GM12878 (cell line): Measurements from ENCODE around the gene RELL2. TPM values are rescaled to one million over a fixed set of nuclear protein-coding genes. Genes with fewer than 3 reads are reported as not detected.

ENCODE experiments used
- ATAC-seq: fragments of 200-7000 bp; cut with Tn5 transposase; 3 replicates; pipeline ENCODE4 v1.9.1; 2020; ENCODE audit warnings: mild to moderate bottlenecking, moderate library complexity
- BruUV-seq: library from RNA; stranded (reverse); fragments of 400-500 nt; replicated peaks from 2 replicates; lab custom pipeline; 2021; lab: Mats Ljungman, UMichigan
- CTCF ChIA-PET: fragments of 300-600 bp; sonication (Branson Sonifier 250); formaldehyde crosslinking; extraction: SDS; loops from one replicate; lab custom pipeline; 2021; ENCODE audit warnings: inconsistent platforms; lab: Yijun Ruan, JAX
- POLR2A ChIA-PET: fragments of 350-600 bp; formaldehyde crosslinking; extraction: SDS; loops from one replicate; lab custom pipeline; 2021; ENCODE audit warnings: inconsistent platforms; lab: Charles Lee
- RAD21 ChIA-PET: fragments of 300-600 bp; sonication (Branson Sonifier 250); formaldehyde crosslinking; loops from one replicate; lab custom pipeline; 2023; ENCODE audit warnings: antibody characterized with exemption; ENCODE audit not compliant: unreplicated experiment; lab: Charles Lee
- SMC1A ChIA-PET: fragments of 300-600 bp; sonication (Branson Sonifier 250); formaldehyde crosslinking; loops from one replicate; lab custom pipeline; 2023; ENCODE audit not compliant: unreplicated experiment, uncharacterized antibody; lab: Charles Lee
- DNase-seq: peaks from one replicate; pipeline ENCODE4 v3.0.0-alpha.2; 2011; ENCODE audit warnings: low read depth, low spot score
- FAIRE-seq: peaks from 3 replicates; lab custom pipeline; 2011; peaks lifted over from hg19 to GRCh38; lab: Jason Lieb, UNC
- H2AFZ ChIP-seq: 2 replicates; pipeline ENCODE4 v1.6.0; 2011; ENCODE audit warnings: low read depth, low read length, control low read depth; ENCODE audit not compliant: control insufficient read depth
- H3K27ac ChIP-seq: 2 replicates; pipeline ENCODE4 v1.5.1; 2011; ENCODE audit warnings: control low read depth; ENCODE audit not compliant: control insufficient read depth, insufficient read depth
- H3K27me3 ChIP-seq, 2 experiments: replicated peaks in 1 of 2; 2 replicates each; pipeline versions ENCODE4 v1.6.0 to v1.6.1; 2011; ENCODE audit warnings: low read length in 1 of 2; ENCODE audit not compliant: control insufficient read depth in 2 of 2, insufficient read depth in 2 of 2
- H3K36me3 ChIP-seq, 2 experiments: 2 replicates each; pipeline ENCODE4 v1.5.1; 2011; ENCODE audit warnings: low read length in 1 of 2; ENCODE audit not compliant: control insufficient read depth in 2 of 2, insufficient read depth in 2 of 2
- H3K4me1 ChIP-seq: 2 replicates; pipeline ENCODE4 v1.6.1; 2011; ENCODE audit warnings: mild to moderate bottlenecking, low read length, moderate library complexity, mixed read lengths; ENCODE audit not compliant: control insufficient read depth, insufficient read depth
- H3K4me2 ChIP-seq: 2 replicates; pipeline ENCODE4 v1.6.0; 2011; ENCODE audit warnings: control low read depth; ENCODE audit not compliant: control insufficient read depth, insufficient read depth
- H3K4me3 ChIP-seq: fragments of 200-600 bp; sonication (generic); 2 replicates; pipeline ENCODE4 v1.5.1; 2016
- H3K79me2 ChIP-seq: 2 replicates; pipeline ENCODE4 v1.6.0; 2011; ENCODE audit warnings: low read length; ENCODE audit not compliant: control insufficient read depth, insufficient read depth
- H3K9ac ChIP-seq: 2 replicates; pipeline ENCODE4 v1.8.0; 2011; ENCODE audit warnings: low read length, control low read depth, mixed read lengths; ENCODE audit not compliant: control insufficient read depth, insufficient read depth
- H3K9me3 ChIP-seq: replicated peaks from 3 replicates; pipeline ENCODE4 v1.5.1; 2011; ENCODE audit warnings: mild to moderate bottlenecking, low read length; ENCODE audit not compliant: control insufficient read depth, insufficient read depth
- H4K20me1 ChIP-seq: 2 replicates; pipeline ENCODE4 v1.6.0; 2011; ENCODE audit not compliant: control insufficient read depth, insufficient read depth
- ASH2L ChIP-seq: fragments of 300-600, 200-600 bp; sonication (generic); IDR thresholded peaks from 2 replicates; pipeline ENCODE4 v1.6.1; 2017; ENCODE audit warnings: low read depth, mild to moderate bottlenecking, borderline replicate concordance
- EGR1 ChIP-seq, 2 experiments: IDR thresholded peaks; 1 replicate in 1 of 2; 2 replicates in 1 of 2; pipeline ENCODE4 v1.6.1; 2011 to 2012; ENCODE audit warnings: low read depth in 2 of 2, low read length in 2 of 2, borderline replicate concordance in 1 of 2, mild to moderate bottlenecking in 1 of 2, moderate library complexity in 1 of 2
- FOXK2 ChIP-seq: fragments of 450-650 bp; IDR thresholded peaks from 2 replicates; pipeline ENCODE4 v1.6.1; 2017; ENCODE audit warnings: mild to moderate bottlenecking, moderate library complexity
- HSF1 ChIP-seq: fragments of 150-350 bp; IDR thresholded peaks from 2 replicates; pipeline ENCODE4 v1.6.1; 2014; ENCODE audit warnings: mild to moderate bottlenecking, low read depth, low read length
- MLLT1 ChIP-seq: fragments of 450-650 bp; IDR thresholded peaks from 2 replicates; pipeline ENCODE4 v1.6.1; 2016; ENCODE audit warnings: mild to moderate bottlenecking
- RBBP5 ChIP-seq: fragments of 200-600 bp; sonication (generic); conservative IDR thresholded peaks from 2 replicates; pipeline ENCODE4 v1.6.1; 2016
- ZBED1 ChIP-seq: IDR thresholded peaks from 2 replicates; pipeline ENCODE4 v1.6.1; 2016; ENCODE audit warnings: borderline replicate concordance
- WGBS: methylation state at CpG from one replicate; pipeline ENCODE4 v1.1.6; 2016; ENCODE audit warnings: low lambda C conversion rate; ENCODE audit not compliant: insufficient replicate concordance, insufficient coverage; ENCODE audit errors: missing lambda C conversion rate; 5-methylcytosine and 5-hydroxymethylcytosine counted together
- in situ Hi-C: fragments of 300-500 bp; cut with MboI; formaldehyde crosslinking; loops from 9 replicates; pipeline ENCODE4 v1.14.3; 2018; ENCODE audit warnings: mixed read lengths
- intact Hi-C: fragments of 100-400 bp; cut with micrococcal nuclease; formaldehyde crosslinking; loops from one replicate; pipeline ENCODE4 v1.14.2; 2022; ENCODE audit not compliant: unreplicated experiment
- polyA plus RNA-seq, 11 experiments: library from polyadenylated mRNA; depleted of rRNA in 4 of 11; unstranded in 6 of 11; stranded (reverse) in 5 of 11; fragments of >200 nt; fragmentation: Nextera tagmentation in 4 of 11; fragmentation: Illumina TruSeq in 1 of 11; extraction: Ambion mirVana in 4 of 11; extraction: Trizol in 1 of 11; gene quantifications; 1 replicate in 1 of 11; 2 replicates in 10 of 11; pipeline versions ENCODE4 v1.2.1 to v1.2.3, GENCODE V29; 2011 to 2016; ENCODE audit warnings: inconsistent platforms in 2 of 11, missing spikeins in 2 of 11, low read depth in 1 of 11
- total RNA-seq, 4 experiments: library from RNA; depleted of rRNA in 3 of 4; stranded (reverse); fragments of >200 nt in 3 of 4; fragmentation: Illumina TruSeq in 1 of 4; extraction: Trizol in 1 of 4; gene quantifications; 2 replicates each; pipeline versions ENCODE4 v1.2.1 to v1.2.3, GENCODE V29; 2013 to 2021

Gene RELL2
- total and polyA plus RNA-seq, 10 of the 15 experiments (the other 5 are each of a cell fraction or from before 2014, with no cell fraction given): 0.23 to 21.4 (median 7.1) TPM

- Histone ChIP-seq H3K9ac (peak overlapping the region; percentile 33; the same call in 1 of the 2 replicates), H3K9me3 (no peaks in the 10 kb centered on the region), H3K27ac (peak overlapping the region; percentile 22), H3K4me2 (peak overlapping the region; percentile 91), H3K4me1 (peaks cover 3% of the 10 kb centered on the region; the same call in 1 of the 2 replicates), H3K4me3 (peak overlapping the region; percentile 89), H3K27me3 (no peaks in the 10 kb centered on the region), H3K36me3 (peaks cover under 1 to 8% of the 10 kb centered on the region in 2 experiments; a peak in 2 of 4 replicates), H4K20me1 (no peaks in the 10 kb centered on the region), H3K79me2 (peaks cover 69% of the 10 kb centered on the region), H2AFZ (no peak overlapping the region)
- TF ChIP-seq HSF1 (no peak), ASH2L (no peak), EGR1 (IDR thresholded peaks at IDR 0.05; ENCODE audit: borderline replicate concordance in 1 of 2, low read depth in 2 of 2, low read length in 2 of 2) (peak in 1 of 2 experiments; percentile 71; a peak in 2 of 3 replicates), FOXK2 (no peak), RBBP5 (no peak), ZBED1 (peak; percentile 38; the same call in 1 of the 2 replicates), MLLT1 (no peak)
- ChIA-PET RAD21 (interaction anchor here (1.2 to 9.9 kb wide), 10 partner anchors 8 to 203 kb away, joined by 3 to 299 read pairs (median 10); partner anchors contain the start of genes HDAC3, PCDHGA10 and RELL2), SMC1A (interaction anchor here (1.3 to 14.0 kb wide), 9 partner anchors 11 to 308 kb away, joined by 3 to 245 read pairs (median 7); partner anchors contain the start of genes DELE1, FCHSD1, HDAC3 and RELL2), CTCF (interaction anchor here (0.8 to 15.5 kb wide), 13 partner anchors 10 to 353 kb away, joined by 3 to 517 read pairs (median 6); partner anchors contain the start of genes FCHSD1, HDAC3, PCDHGA10 and RELL2), POLR2A (interaction anchor here (0.6 to 13.9 kb wide), 11 partner anchors 8 to 147 kb away, joined by 3 to 215 read pairs (median 11); partner anchors contain the start of genes HDAC3 and RELL2)
- no TSS peak for BruUV-seq
- WGBS: 5% methylated on average over 9 of the region's 9 CpGs
- no peak for ATAC-seq
- no peak for FAIRE-seq
- in situ Hi-C loops: loop anchor here (25.0 kb wide), 2 partner anchors 1204 to 1579 kb away; partner anchors contain the start of genes ANKHD1 and NRG2
- intact Hi-C loops: loop anchor here (10.0 kb wide), 1 partner anchor 901 kb away; no protein-coding TSS in a partner anchor
- DNase-seq: no peak
Measured at GRCh38 chr5:141615991-141616720, 20.6 kb upstream of the RELL2 start.
